Measurements from ENCODE around the gene TPCN1.

- TF ChIP-seq, protein P1, sequence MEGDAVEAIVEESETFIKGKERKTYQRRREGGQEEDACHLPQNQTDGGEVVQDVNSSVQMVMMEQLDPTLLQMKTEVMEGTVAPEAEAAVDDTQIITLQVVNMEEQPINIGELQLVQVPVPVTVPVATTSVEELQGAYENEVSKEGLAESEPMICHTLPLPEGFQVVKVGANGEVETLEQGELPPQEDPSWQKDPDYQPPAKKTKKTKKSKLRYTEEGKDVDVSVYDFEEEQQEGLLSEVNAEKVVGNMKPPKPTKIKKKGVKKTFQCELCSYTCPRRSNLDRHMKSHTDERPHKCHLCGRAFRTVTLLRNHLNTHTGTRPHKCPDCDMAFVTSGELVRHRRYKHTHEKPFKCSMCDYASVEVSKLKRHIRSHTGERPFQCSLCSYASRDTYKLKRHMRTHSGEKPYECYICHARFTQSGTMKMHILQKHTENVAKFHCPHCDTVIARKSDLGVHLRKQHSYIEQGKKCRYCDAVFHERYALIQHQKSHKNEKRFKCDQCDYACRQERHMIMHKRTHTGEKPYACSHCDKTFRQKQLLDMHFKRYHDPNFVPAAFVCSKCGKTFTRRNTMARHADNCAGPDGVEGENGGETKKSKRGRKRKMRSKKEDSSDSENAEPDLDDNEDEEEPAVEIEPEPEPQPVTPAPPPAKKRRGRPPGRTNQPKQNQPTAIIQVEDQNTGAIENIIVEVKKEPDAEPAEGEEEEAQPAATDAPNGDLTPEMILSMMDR (IDR thresholded peaks at IDR 0.05), result no peak
- TF ChIP-seq EP300 (IDR thresholded peaks at IDR 0.05; ENCODE audit: low read depth), result no peak
- no peak for TF ChIP-seq POLR2A (IDR thresholded peaks at IDR 0.05)
- no peak for TF ChIP-seq POLR2AphosphoS5 (IDR thresholded peaks at IDR 0.05)
Observed at GRCh38 chr12:113274848-113275247, 53.6 kb downstream of the TPCN1 start.

Data from transverse colon (tissue), 4 donors.